Osteoblast (primary cell): Measurements from ENCODE around the gene RGS5. TPM values are rescaled to one million over a fixed set of nuclear protein-coding genes. Genes with fewer than 3 reads are reported as not detected.

Experiments used
- DNase-seq: peaks from one replicate; pipeline ENCODE4 v3.0.0; 2011; ENCODE audit warnings: low spot score, mixed read lengths; ENCODE audit not compliant: insufficient read length; ENCODE audit errors: missing footprints
- H2AFZ ChIP-seq: 2 replicates; pipeline ENCODE4 v1.6.0; 2011; ENCODE audit warnings: mild to moderate bottlenecking, low read length
- H3K27ac ChIP-seq: 2 replicates; pipeline ENCODE4 v1.5.1; 2011; ENCODE audit warnings: mild to moderate bottlenecking, low read depth, low read length, moderate library complexity
- H3K27me3 ChIP-seq: 2 replicates; pipeline ENCODE4 v1.6.0; 2012; ENCODE audit warnings: mild to moderate bottlenecking, control low read depth, inconsistent platforms, low read length, moderate library complexity; ENCODE audit not compliant: insufficient read depth
- H3K36me3 ChIP-seq: 2 replicates; pipeline ENCODE4 v1.5.1; 2011; ENCODE audit warnings: mild to moderate bottlenecking, low read length, control low read depth, moderate library complexity; ENCODE audit not compliant: insufficient read depth
- H3K4me1 ChIP-seq: 2 replicates; pipeline ENCODE4 v1.5.1; 2011; ENCODE audit warnings: mild to moderate bottlenecking, low read length, control low read depth, moderate library complexity; ENCODE audit not compliant: insufficient read depth
- H3K4me2 ChIP-seq: 2 replicates; pipeline ENCODE4 v1.6.0; 2011; ENCODE audit warnings: mild to moderate bottlenecking, low read length; ENCODE audit not compliant: insufficient read depth
- H3K4me3 ChIP-seq: fragments of 200-600 bp; sonication (generic); 3 replicates; pipeline ENCODE4 v1.5.1; 2012; ENCODE audit warnings: mild to moderate bottlenecking, low read length, inconsistent platforms; ENCODE audit not compliant: insufficient read depth
- H3K79me2 ChIP-seq: 2 replicates; pipeline ENCODE4 v1.6.0; 2012; ENCODE audit warnings: mild to moderate bottlenecking, low read length, control low read depth, inconsistent platforms; ENCODE audit not compliant: insufficient read depth
- H3K9me3 ChIP-seq: 2 replicates; pipeline ENCODE4 v1.5.1; 2011; ENCODE audit warnings: low read depth, low read length, control low read depth
- H4K20me1 ChIP-seq: 2 replicates; pipeline ENCODE4 v1.6.0; 2012; ENCODE audit warnings: mild to moderate bottlenecking, low read length, control low read depth; ENCODE audit not compliant: insufficient read depth
- total RNA-seq: library from RNA; depleted of rRNA; stranded (reverse); fragments of >200 nt; gene quantifications from 2 replicates; pipeline ENCODE4 v1.2.3, GENCODE V29; 2012
- TF ChIP-seq, protein P1 (sequence below): IDR thresholded peaks from 2 replicates; pipeline ENCODE4 v1.5.1; 2011; ENCODE audit warnings: mild to moderate bottlenecking, low read depth, low read length, moderate library complexity; ENCODE audit errors: extremely low read depth

The RGS5 gene
- total RNA-seq, 1 donor, result 1.8 TPM

GRCh38 chr1:163196449-163196787 lies 6.3 kb downstream of the RGS5 start:
- Histone ChIP-seq H3K4me1 (no peaks in the 10 kb centered on the region), H4K20me1 (no peaks in the 10 kb centered on the region), H3K79me2 (no peaks in the 10 kb centered on the region), H3K27me3 (no peaks in the 10 kb centered on the region), H3K4me3 (no peak overlapping the region), H3K9me3 (no peaks in the 10 kb centered on the region), H2AFZ (no peak overlapping the region), H3K27ac (no peak overlapping the region), H3K4me2 (no peak overlapping the region), H3K36me3 (no peaks in the 10 kb centered on the region)
- TF ChIP-seq, protein P1, sequence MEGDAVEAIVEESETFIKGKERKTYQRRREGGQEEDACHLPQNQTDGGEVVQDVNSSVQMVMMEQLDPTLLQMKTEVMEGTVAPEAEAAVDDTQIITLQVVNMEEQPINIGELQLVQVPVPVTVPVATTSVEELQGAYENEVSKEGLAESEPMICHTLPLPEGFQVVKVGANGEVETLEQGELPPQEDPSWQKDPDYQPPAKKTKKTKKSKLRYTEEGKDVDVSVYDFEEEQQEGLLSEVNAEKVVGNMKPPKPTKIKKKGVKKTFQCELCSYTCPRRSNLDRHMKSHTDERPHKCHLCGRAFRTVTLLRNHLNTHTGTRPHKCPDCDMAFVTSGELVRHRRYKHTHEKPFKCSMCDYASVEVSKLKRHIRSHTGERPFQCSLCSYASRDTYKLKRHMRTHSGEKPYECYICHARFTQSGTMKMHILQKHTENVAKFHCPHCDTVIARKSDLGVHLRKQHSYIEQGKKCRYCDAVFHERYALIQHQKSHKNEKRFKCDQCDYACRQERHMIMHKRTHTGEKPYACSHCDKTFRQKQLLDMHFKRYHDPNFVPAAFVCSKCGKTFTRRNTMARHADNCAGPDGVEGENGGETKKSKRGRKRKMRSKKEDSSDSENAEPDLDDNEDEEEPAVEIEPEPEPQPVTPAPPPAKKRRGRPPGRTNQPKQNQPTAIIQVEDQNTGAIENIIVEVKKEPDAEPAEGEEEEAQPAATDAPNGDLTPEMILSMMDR, result no peak
- no peak for DNase-seq

DNA sequence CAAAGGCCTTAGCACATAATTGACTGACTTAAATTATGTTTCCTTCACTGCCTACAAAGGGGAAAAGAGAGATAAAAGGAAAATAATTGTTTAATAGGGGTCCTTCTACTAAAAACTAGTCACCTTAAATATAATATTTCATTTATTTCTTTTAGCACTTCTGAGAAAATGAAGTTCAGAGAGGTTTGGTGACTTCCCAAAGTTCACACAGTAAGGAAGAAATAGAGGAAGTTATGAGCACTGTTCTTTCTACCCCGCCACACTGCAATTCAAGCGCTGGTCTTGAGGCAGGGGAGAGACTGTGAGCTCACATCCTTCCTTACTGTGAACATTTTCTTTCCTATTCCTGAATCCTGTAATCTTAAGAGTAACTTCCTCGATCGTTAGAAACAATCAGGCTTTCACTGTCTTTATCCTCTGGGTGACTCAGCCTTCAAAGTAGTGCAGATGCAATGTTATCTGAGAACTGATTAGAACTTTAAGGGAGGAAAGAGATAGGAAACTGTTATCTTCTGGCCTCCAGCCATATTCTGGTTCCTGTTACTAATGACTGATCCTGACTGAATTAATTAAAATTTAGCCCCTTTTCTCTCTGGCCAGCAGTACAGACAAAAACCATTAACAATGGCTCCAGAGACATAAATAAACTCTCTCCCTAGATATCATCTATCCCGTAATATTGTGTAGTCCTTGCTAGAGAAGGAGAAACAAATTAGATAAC lies 6.8 kb downstream of the RGS5 start:
- Histone ChIP-seq H3K9me3 (no peaks in the 10 kb centered on the region), H3K79me2 (no peaks in the 10 kb centered on the region), H3K4me2 (no peak overlapping the region), H3K4me3 (no peak overlapping the region), H3K4me1 (no peaks in the 10 kb centered on the region), H3K27me3 (no peaks in the 10 kb centered on the region), H3K36me3 (no peaks in the 10 kb centered on the region), H3K27ac (no peak overlapping the region), H2AFZ (no peak overlapping the region), H4K20me1 (no peaks in the 10 kb centered on the region)
- DNase-seq, result no peak
- TF ChIP-seq, protein P1, result no peak

- TF ChIP-seq, protein P1, result no peak
- Histone ChIP-seq H3K4me2 (no peak overlapping the region), H3K9me3 (no peaks in the 10 kb centered on the region), H3K27ac (no peak overlapping the region), H4K20me1 (no peaks in the 10 kb centered on the region), H2AFZ (no peak overlapping the region), H3K79me2 (no peaks in the 10 kb centered on the region), H3K4me3 (no peak overlapping the region), H3K36me3 (no peaks in the 10 kb centered on the region), H3K27me3 (peaks cover 5% of the 10 kb centered on the region), H3K4me1 (no peaks in the 10 kb centered on the region)
- DNase-seq, result no peak
Observed at GRCh38 chr1:163191301-163191700, 11.4 kb downstream of the RGS5 start.

DNA sequence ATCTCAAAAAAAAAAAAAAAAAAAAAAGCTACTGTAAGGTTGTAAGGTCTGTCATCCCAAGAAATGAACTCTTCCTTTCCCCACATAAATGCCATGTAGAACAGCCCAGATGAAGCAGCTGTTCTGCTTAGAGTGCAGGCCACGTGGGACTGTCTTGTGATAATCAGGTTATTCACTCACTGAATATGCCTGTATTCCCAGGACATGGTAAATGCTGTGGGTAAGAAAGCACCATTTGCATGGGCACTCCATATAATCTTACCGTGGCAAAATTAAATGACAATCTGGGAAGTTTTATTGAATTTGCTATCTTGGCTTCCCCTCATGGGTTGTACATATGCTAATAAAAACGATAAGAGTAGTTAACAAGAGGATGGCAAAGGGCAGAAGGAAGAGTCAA lies 13.8 kb downstream of the RGS5 start:
- Histone ChIP-seq H3K9me3 (no peaks in the 10 kb centered on the region), H3K4me3 (no peak overlapping the region), H3K27ac (no peak overlapping the region), H3K79me2 (no peaks in the 10 kb centered on the region), H2AFZ (no peak overlapping the region), H4K20me1 (no peaks in the 10 kb centered on the region), H3K27me3 (peaks cover 5% of the 10 kb centered on the region), H3K4me2 (no peak overlapping the region), H3K36me3 (no peaks in the 10 kb centered on the region), H3K4me1 (no peaks in the 10 kb centered on the region)
- no peak for DNase-seq
- TF ChIP-seq, protein P1, result no peak
